Tibial nerve (tissue), 4 donors: ENCODE measurements around the gene TPGS2. TPM values are rescaled to one million over a fixed set of nuclear protein-coding genes. Genes with fewer than 3 reads are reported as not detected.

Experiments used
- DNase-seq, 2 donors: peaks; one replicate each; pipeline ENCODE4 v3.0.0-alpha.2; 2019; ENCODE audit warnings: low spot score in 2 of 2
- H3K27ac ChIP-seq, 4 donors: fragments of 200-600 bp; sonication (generic) in 3 of 4; one replicate each; pipeline ENCODE4 v1.5.1; 2017 to 2019; ENCODE audit warnings: mild to moderate bottlenecking in 1 of 4
- H3K27me3 ChIP-seq, 2 donors: fragments of 200-600 bp; sonication (generic) in 1 of 2; one replicate each; pipeline versions ENCODE4 v1.5.1 to v1.6.0; 2017 to 2019
- H3K36me3 ChIP-seq, 3 donors: fragments of 200-600 bp; sonication (generic); one replicate each; pipeline ENCODE4 v1.5.1; 2018 to 2019
- H3K4me1 ChIP-seq, 4 donors: fragments of 200-600 bp; sonication (generic) in 3 of 4; one replicate each; pipeline ENCODE4 v1.5.1; 2017 to 2019
- H3K4me3 ChIP-seq, 4 donors: fragments of 200-600 bp; sonication (generic) in 3 of 4; one replicate each; pipeline ENCODE4 v1.5.1; 2017 to 2019; ENCODE audit warnings: mild to moderate bottlenecking in 1 of 4, moderate library complexity in 1 of 4
- H3K9me3 ChIP-seq, 4 donors: fragments of 200-600 bp; sonication (generic) in 3 of 4; one replicate each; pipeline ENCODE4 v1.5.1; 2017 to 2019
- EP300 ChIP-seq, 2 donors: sonication (generic); formaldehyde crosslinking; IDR thresholded peaks; one replicate each; pipeline ENCODE4 v1.6.1; 2017; ENCODE audit warnings: antibody characterized with exemption in 2 of 2, mild to moderate bottlenecking in 1 of 2
- POLR2A ChIP-seq, 2 donors: fragments of 450-650 bp; IDR thresholded peaks; one replicate each; pipeline ENCODE4 v1.6.1; 2017; ENCODE audit warnings: antibody characterized with exemption in 2 of 2, mild to moderate bottlenecking in 2 of 2, moderate library complexity in 2 of 2
- WGBS, 2 donors: methylation state at CpG; one replicate each; pipeline ENCODE4 v1.1.5; 2018; 5-methylcytosine and 5-hydroxymethylcytosine counted together
- total RNA-seq, 4 donors: library from RNA; depleted of rRNA; stranded (reverse); fragments of >200 nt; gene quantifications; one replicate each; pipeline ENCODE4 v1.1.0, GENCODE V29; 2016
- TF ChIP-seq, protein P1 (sequence below), 5 experiments: fragments of 200-600 bp in 3 of 5; fragments of 450-650 bp in 2 of 5; sonication (generic) in 3 of 5; IDR thresholded peaks; one replicate each; pipeline ENCODE4 v1.5.1; 2016 to 2019; ENCODE audit warnings: antibody characterized with exemption in 5 of 5, mild to moderate bottlenecking in 3 of 5, moderate library complexity in 2 of 5

Gene TPGS2
- total RNA-seq, 4 donors from 2014 or later: 137 to 203 (median 170) TPM

DNA sequence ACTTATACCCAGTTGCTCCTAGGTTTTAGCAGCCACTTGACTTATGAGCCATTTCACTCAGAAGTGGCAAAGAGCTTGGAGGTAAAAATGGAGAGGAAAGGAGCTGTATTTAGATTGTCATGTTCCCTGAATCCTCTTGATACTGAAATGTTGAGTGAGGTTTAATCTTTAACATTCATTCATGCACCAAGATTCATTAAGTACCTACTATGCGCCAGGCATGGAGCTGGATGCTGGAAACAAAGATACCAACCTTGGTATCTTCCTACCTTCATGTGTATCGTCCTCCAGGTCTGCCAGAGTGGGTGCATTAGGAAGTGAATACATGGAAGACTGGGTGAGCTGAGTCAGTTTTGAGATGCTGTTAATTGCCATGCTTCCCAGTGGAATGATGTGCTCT lies 23.7 kb downstream of the TPGS2 start:
- WGBS, 2 donors: 93 to 98% methylated on average over 2 of the region's 2 CpGs
- peaks cover 0 to 77% (median 7%) of the 10 kb centered on the region in 3 donors for H3K36me3 ChIP-seq

DNA sequence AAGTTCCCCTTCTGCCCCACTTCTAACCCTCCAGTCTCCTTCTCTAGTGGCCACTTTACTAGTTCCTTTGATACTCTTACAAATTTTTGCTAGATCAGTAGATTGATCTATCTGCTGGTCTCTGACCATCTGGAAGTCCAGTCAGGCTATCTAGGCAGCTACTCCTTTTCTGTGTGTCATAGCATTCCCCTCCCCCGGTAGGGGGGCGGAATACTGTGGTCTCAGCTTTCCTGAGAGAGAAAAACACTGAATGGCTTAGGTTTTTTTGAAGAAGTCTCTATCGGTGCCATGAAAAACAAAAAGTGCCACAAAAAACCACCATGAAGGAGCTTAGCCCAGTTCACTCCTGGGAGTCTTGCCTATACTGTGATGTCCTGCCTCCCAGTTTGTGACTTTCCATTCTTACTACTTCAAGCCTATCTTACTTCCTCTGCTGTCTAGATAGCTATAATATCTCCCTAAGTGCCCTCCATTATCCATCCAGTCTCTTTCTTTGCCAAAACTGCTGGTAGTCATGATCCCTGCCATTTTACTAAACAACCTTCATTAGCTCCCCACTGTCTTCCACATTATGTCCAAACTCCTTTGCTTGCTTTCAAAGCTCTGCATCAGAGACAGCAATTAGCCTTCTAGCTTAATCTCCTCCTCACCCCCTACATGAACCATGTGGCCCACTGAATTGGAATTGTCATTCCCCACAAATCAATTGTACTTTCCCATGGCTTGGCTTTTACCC lies 29.9 kb downstream of the TPGS2 start:
- Histone ChIP-seq H3K4me1 (no peaks in the 10 kb centered on the region), H3K9me3 (no peaks in the 10 kb centered on the region), H3K27me3 (no peaks in the 10 kb centered on the region), H3K4me3 (no peak overlapping the region), H3K27ac (no peak overlapping the region), H3K36me3 (peaks cover 0 to 97% (median 5%) of the 10 kb centered on the region in 3 donors)
- 75 to 78% methylated on average over 3 of the region's 3 CpGs for WGBS, 2 donors
- no peak for DNase-seq
- TF ChIP-seq POLR2A (IDR thresholded peaks at IDR 0.05) (no peak), EP300 (IDR thresholded peaks at IDR 0.05) (no peak)
- TF ChIP-seq, protein P1, sequence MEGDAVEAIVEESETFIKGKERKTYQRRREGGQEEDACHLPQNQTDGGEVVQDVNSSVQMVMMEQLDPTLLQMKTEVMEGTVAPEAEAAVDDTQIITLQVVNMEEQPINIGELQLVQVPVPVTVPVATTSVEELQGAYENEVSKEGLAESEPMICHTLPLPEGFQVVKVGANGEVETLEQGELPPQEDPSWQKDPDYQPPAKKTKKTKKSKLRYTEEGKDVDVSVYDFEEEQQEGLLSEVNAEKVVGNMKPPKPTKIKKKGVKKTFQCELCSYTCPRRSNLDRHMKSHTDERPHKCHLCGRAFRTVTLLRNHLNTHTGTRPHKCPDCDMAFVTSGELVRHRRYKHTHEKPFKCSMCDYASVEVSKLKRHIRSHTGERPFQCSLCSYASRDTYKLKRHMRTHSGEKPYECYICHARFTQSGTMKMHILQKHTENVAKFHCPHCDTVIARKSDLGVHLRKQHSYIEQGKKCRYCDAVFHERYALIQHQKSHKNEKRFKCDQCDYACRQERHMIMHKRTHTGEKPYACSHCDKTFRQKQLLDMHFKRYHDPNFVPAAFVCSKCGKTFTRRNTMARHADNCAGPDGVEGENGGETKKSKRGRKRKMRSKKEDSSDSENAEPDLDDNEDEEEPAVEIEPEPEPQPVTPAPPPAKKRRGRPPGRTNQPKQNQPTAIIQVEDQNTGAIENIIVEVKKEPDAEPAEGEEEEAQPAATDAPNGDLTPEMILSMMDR (IDR thresholded peaks at IDR 0.05): no peak

More for the DNA sequence above, 23.7 kb downstream of the TPGS2 start:
- Histone ChIP-seq H3K9me3 (no peaks in the 10 kb centered on the region), H3K27ac (no peak overlapping the region), H3K4me3 (no peak overlapping the region), H3K4me1 (peaks cover 0 to 5% (median 0%) of the 10 kb centered on the region in 4 donors), H3K27me3 (no peaks in the 10 kb centered on the region)
- DNase-seq: no peak
- TF ChIP-seq EP300 (IDR thresholded peaks at IDR 0.05) (no peak), POLR2A (IDR thresholded peaks at IDR 0.05) (no peak)
- TF ChIP-seq, protein P1 (IDR thresholded peaks at IDR 0.05): no peak

DNA sequence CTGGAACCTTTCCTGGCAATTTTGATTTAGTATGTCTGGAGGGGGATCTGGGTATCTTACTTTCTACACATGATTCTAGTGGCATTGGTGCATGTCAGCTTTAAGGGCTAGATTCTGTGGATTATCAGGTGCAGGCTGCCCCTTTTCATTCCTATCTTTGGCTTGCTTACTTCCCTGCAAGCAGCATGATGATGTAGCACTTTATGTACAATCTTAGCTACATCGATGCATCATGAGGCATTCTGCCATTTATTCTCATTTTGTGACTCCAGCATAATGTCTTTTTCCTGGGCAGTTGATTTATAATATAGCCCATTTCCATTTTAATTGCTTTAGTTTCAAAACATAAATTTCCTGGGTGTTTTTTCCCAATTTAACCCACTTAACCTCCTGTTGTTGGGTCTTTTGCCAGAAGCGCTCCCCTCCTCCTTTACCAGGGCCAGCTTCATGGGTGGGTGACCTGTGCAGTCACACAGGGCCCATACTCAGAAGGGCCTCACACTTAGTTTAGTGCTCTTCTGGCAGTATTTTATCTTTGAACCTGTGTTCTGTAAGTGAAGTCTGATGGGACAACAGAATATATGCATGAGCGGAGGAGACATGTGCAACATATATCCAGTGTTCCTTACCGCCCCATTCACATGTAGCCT lies 36.0 kb downstream of the TPGS2 start:
- Histone ChIP-seq H3K4me1 (peaks cover 0 to under 1% (median 0%) of the 10 kb centered on the region in 4 donors), H3K9me3 (no peaks in the 10 kb centered on the region), H3K27me3 (no peaks in the 10 kb centered on the region), H3K4me3 (no peak overlapping the region), H3K27ac (no peak overlapping the region), H3K36me3 (peaks cover 0 to 87% (median 0%) of the 10 kb centered on the region in 3 donors)
- no peak for TF ChIP-seq EP300 (IDR thresholded peaks at IDR 0.05)
- TF ChIP-seq, protein P1 (IDR thresholded peaks at IDR 0.05): no peak
- TF ChIP-seq POLR2A (IDR thresholded peaks at IDR 0.05): no peak
- WGBS, 2 donors: 97 to 99% methylated on average over 4 of the region's 4 CpGs
- DNase-seq: no peak

DNA sequence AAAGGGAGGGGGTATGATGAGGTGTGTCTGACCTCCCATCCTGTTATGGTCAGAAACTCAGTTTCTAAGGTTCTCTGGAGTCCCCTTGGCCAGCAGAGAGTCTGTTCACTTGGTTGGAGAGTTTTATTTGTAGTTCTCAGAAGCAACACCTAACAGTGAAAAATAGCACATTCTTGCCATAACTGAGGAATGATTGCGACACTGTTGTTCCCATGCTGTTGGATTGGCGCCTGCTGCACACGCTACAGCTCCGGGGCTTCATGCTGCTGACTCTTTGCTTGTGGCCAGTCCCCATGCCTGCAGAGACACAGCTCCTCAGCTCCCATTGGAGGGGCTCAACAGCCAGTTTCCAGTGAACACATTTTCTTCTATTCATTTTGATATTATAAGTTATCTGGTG lies 42.1 kb downstream of the TPGS2 start:
- H3K27ac ChIP-seq: peak overlapping the region in 3 of 4 donors; percentile 54 to 78 (median 74)
- peak in 1 of 2 donors; percentile 74 for TF ChIP-seq EP300 (IDR thresholded peaks at IDR 0.05)
- TF ChIP-seq, protein P1 (IDR thresholded peaks at IDR 0.05): no peak
- 18 to 28% methylated on average over 4 of the region's 4 CpGs for WGBS, 2 donors
- no peaks in the 10 kb centered on the region for H3K27me3 ChIP-seq
- no peak overlapping the region for H3K4me3 ChIP-seq
- H3K36me3 ChIP-seq: peaks cover 0 to 34% (median 0%) of the 10 kb centered on the region in 3 donors
- DNase-seq: peak; percentile 42 to 73
- no peaks in the 10 kb centered on the region for H3K9me3 ChIP-seq
- H3K4me1 ChIP-seq: peaks cover 0 to 21% (median 3%) of the 10 kb centered on the region in 4 donors

DNA sequence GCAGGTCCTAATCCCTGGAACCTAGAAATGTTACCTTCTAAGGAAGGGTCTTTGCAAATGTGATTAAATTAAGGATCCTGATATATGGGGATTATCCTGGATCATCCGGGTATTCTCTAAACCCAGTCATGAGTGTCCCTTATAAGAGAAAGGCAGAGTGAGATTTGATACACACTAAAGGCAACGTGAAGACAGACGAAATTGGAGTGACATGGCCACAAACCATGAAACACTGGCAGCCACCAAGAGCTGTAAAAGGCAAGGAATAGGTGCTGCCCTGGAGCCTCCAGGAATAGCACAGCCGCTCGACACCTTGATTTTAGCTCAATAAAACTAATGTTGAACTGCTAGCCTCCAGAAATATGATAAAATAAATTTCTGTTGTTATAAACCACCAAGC lies 45.0 kb downstream of the TPGS2 start:
- no peak for TF ChIP-seq EP300 (IDR thresholded peaks at IDR 0.05)
- TF ChIP-seq, protein P1 (IDR thresholded peaks at IDR 0.05): no peak
- TF ChIP-seq POLR2A (IDR thresholded peaks at IDR 0.05): no peak

More for the DNA sequence above, 45.0 kb downstream of the TPGS2 start:
- Histone ChIP-seq H3K4me1 (peaks cover 0 to 21% (median 3%) of the 10 kb centered on the region in 4 donors), H3K27ac (no peak overlapping the region), H3K4me3 (no peak overlapping the region), H3K36me3 (peaks cover 0 to 20% (median 0%) of the 10 kb centered on the region in 3 donors), H3K27me3 (no peaks in the 10 kb centered on the region), H3K9me3 (no peaks in the 10 kb centered on the region)
- 92 to 96% methylated on average over 5 of the region's 5 CpGs for WGBS, 2 donors
- no peak for DNase-seq
